NCI-H187 (cell line): ENCODE results near the gene TBX20.
"Not testable (repeated sequence)": the region's sequence is repeated elsewhere in the genome, so short reads cannot be mapped to it uniquely, and the experiment has no call there.

Experiments
- DNase-seq, 2 experiments: peaks; one replicate each; lab custom pipeline; 2025; lab: John Stamatoyannopoulos, UW

TBX20 gene

GRCh38 chr7:35220176-35220575 lies 33.7 kb downstream of the TBX20 start:
- DNase-seq, result not testable (repeated sequence)

GRCh38 chr7:35216033-35216432 lies 37.9 kb downstream of the TBX20 start:
- DNase-seq, result not testable (repeated sequence)

GRCh38 chr7:35215063-35215462 lies 38.8 kb downstream of the TBX20 start:
- DNase-seq, result not testable (repeated sequence)

- DNase-seq, result not testable (repeated sequence)
Observed at GRCh38 chr7:35206924-35207323, 47.0 kb downstream of the TBX20 start.

- DNase-seq, result not testable (repeated sequence)
Observed at GRCh38 chr7:35204850-35205249, 49.0 kb downstream of the TBX20 start.

GRCh38 chr7:35204031-35204430 lies 49.9 kb downstream of the TBX20 start:
- not testable (repeated sequence) for DNase-seq

- not testable (repeated sequence) for DNase-seq
Observed at GRCh38 chr7:35202353-35202752, 51.5 kb downstream of the TBX20 start.

- DNase-seq, result not testable (repeated sequence)
Observed at GRCh38 chr7:35200170-35200569, 53.7 kb downstream of the TBX20 start.

- DNase-seq, result not testable (repeated sequence)
Observed at GRCh38 chr7:35198370-35199140, 55.3 kb downstream of the TBX20 start.

GRCh38 chr7:35191571-35191970 lies 62.3 kb downstream of the TBX20 start:
- DNase-seq, result not testable (repeated sequence)

GRCh38 chr7:35190146-35190773 lies 63.6 kb downstream of the TBX20 start:
- not testable (repeated sequence) for DNase-seq

- DNase-seq, result not testable (repeated sequence)
Observed at GRCh38 chr7:35186751-35187150, 67.1 kb downstream of the TBX20 start.

- peak; percentile 57 to 63 for DNase-seq
Observed at GRCh38 chr7:35185908-35186731, 67.8 kb downstream of the TBX20 start.

GRCh38 chr7:35185578-35185907 lies 68.4 kb downstream of the TBX20 start:
- not testable (repeated sequence) for DNase-seq

- DNase-seq, result not testable (repeated sequence)
Observed at GRCh38 chr7:35184961-35185360, 68.9 kb downstream of the TBX20 start.

GRCh38 chr7:35183873-35184503 lies 69.9 kb downstream of the TBX20 start:
- DNase-seq, result not testable (repeated sequence)

GRCh38 chr7:35180665-35181064 lies 73.2 kb downstream of the TBX20 start:
- DNase-seq, result not testable (repeated sequence)

- DNase-seq, result not testable (repeated sequence)
Observed at GRCh38 chr7:35173176-35173575, 80.7 kb downstream of the TBX20 start.

- DNase-seq, result not testable (repeated sequence)
Observed at GRCh38 chr7:35172131-35172530, 81.8 kb downstream of the TBX20 start.

GRCh38 chr7:35167658-35168057 lies 86.2 kb downstream of the TBX20 start:
- DNase-seq, result not testable (repeated sequence)

GRCh38 chr7:35167158-35167557 lies 86.7 kb downstream of the TBX20 start:
- DNase-seq, result not testable (repeated sequence)
